HL-60 (cell line): ENCODE data around the gene ARL4D.

Source experiments
- TF ChIP-seq, protein P1 (sequence below): IDR thresholded peaks from one replicate; pipeline ENCODE4 v1.5.1; 2011; ENCODE audit warnings: low read length, control low read depth, inconsistent platforms; ENCODE audit not compliant: insufficient read depth
- TF ChIP-seq, protein P2 (sequence below): IDR thresholded peaks from 2 replicates; pipeline ENCODE4 v1.6.1; 2012; ENCODE audit warnings: low read depth; ENCODE audit not compliant: insufficient replicate concordance

- TF ChIP-seq, protein P1, sequence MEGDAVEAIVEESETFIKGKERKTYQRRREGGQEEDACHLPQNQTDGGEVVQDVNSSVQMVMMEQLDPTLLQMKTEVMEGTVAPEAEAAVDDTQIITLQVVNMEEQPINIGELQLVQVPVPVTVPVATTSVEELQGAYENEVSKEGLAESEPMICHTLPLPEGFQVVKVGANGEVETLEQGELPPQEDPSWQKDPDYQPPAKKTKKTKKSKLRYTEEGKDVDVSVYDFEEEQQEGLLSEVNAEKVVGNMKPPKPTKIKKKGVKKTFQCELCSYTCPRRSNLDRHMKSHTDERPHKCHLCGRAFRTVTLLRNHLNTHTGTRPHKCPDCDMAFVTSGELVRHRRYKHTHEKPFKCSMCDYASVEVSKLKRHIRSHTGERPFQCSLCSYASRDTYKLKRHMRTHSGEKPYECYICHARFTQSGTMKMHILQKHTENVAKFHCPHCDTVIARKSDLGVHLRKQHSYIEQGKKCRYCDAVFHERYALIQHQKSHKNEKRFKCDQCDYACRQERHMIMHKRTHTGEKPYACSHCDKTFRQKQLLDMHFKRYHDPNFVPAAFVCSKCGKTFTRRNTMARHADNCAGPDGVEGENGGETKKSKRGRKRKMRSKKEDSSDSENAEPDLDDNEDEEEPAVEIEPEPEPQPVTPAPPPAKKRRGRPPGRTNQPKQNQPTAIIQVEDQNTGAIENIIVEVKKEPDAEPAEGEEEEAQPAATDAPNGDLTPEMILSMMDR: no peak
- TF ChIP-seq, protein P2, sequence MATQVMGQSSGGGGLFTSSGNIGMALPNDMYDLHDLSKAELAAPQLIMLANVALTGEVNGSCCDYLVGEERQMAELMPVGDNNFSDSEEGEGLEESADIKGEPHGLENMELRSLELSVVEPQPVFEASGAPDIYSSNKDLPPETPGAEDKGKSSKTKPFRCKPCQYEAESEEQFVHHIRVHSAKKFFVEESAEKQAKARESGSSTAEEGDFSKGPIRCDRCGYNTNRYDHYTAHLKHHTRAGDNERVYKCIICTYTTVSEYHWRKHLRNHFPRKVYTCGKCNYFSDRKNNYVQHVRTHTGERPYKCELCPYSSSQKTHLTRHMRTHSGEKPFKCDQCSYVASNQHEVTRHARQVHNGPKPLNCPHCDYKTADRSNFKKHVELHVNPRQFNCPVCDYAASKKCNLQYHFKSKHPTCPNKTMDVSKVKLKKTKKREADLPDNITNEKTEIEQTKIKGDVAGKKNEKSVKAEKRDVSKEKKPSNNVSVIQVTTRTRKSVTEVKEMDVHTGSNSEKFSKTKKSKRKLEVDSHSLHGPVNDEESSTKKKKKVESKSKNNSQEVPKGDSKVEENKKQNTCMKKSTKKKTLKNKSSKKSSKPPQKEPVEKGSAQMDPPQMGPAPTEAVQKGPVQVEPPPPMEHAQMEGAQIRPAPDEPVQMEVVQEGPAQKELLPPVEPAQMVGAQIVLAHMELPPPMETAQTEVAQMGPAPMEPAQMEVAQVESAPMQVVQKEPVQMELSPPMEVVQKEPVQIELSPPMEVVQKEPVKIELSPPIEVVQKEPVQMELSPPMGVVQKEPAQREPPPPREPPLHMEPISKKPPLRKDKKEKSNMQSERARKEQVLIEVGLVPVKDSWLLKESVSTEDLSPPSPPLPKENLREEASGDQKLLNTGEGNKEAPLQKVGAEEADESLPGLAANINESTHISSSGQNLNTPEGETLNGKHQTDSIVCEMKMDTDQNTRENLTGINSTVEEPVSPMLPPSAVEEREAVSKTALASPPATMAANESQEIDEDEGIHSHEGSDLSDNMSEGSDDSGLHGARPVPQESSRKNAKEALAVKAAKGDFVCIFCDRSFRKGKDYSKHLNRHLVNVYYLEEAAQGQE: no peak
Observed at GRCh38 chr17:43442711-43443110, 43.9 kb downstream of the ARL4D start.
